Measurements from ENCODE around the gene TMEM271. TPM values are rescaled to one million over a fixed set of nuclear protein-coding genes. Genes with fewer than 3 reads are reported as not detected.

TMEM271 gene
- total RNA-seq, 1 donor from 2014 or later, result 0.25 TPM

DNA sequence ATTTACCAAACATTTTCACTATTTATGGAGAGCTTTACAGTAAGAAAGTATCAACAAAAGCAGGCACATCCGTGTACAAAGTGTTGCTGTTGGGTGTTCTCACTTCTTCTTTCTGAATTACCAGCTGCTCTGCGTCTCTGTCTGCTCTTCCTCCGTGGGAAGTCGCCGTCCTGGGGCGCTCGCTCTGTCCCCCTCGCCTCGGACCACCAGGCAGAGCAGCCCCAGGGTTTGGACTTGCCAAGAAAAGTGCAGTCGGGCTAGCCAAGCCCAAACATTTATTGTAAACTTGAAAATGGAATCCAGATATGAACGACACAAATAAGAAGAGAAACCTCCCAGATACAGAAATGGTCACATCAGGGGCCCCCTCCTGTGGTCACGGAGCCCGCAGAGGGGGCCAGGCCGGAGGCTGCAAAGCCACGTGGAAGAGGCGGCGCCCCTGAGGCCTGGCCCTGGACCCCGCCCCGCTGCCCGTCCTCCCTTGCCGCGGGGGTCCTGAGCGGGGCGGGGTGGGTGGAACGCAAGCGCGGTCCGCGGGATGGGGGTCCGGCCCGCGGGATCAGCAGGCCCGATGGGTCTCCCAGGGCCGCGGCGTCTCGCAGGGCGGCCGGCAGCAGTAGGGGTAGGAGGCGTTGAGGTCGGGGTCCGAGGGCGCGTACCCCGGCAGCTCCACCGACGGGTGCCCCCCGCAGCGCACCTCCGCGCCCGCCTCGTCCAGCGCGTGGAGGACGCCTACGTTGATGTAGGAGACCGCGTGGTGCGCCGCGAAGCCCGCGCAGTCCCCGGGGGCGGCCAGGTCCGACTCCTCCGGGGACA is 1.5 kb downstream of the TMEM271 start:
- intact Hi-C loops (cut with DNase I), result no loop called here

DNA sequence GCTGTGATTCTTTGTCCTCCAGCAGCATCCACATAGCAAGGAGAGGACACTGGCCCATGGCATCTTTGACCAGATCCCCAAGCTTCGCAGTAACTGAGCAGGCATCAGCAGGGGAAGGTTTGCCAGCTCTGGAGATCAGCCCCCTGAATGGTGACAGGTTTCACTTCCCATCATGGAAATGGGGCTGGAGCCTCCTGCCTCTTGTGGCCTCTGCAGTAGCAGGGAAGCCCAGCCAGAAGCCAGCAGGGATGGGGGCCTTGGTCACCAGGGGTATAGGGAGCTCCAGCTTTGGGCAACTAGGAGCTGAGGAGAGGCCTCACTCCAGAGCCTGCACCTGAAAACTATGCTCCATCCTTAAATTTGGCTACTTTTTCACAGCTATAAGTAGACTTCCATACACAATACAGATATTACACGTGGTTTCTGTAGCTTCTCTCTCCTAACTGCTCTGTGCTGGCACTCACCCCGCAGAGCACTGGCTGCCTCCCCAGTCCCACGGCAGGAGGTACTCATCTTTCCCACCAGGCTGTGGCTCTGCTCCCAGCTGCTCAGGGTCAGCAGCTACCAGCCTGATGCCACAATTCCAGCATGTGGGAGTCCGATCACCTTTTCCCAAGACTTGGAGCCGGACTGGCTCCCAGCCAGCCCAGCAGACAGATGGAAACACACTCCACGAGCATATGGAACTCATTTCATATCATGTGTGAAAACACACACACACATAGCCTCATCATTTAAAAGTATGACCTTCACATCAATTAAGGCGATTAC is 2.8 kb downstream of the TMEM271 start:
- no peak for DNase-seq (ENCODE audit: extremely low spot score in 2 of 2)
- H3K9me3 ChIP-seq, result no peaks in the 10 kb centered on the region
- intact Hi-C loops (cut with DNase I), result no loop called here
- TF ChIP-seq, protein P1, sequence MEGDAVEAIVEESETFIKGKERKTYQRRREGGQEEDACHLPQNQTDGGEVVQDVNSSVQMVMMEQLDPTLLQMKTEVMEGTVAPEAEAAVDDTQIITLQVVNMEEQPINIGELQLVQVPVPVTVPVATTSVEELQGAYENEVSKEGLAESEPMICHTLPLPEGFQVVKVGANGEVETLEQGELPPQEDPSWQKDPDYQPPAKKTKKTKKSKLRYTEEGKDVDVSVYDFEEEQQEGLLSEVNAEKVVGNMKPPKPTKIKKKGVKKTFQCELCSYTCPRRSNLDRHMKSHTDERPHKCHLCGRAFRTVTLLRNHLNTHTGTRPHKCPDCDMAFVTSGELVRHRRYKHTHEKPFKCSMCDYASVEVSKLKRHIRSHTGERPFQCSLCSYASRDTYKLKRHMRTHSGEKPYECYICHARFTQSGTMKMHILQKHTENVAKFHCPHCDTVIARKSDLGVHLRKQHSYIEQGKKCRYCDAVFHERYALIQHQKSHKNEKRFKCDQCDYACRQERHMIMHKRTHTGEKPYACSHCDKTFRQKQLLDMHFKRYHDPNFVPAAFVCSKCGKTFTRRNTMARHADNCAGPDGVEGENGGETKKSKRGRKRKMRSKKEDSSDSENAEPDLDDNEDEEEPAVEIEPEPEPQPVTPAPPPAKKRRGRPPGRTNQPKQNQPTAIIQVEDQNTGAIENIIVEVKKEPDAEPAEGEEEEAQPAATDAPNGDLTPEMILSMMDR (IDR thresholded peaks at IDR 0.05), result no peak
- TF ChIP-seq POLR2A (IDR thresholded peaks at IDR 0.05) (no peak), POLR2AphosphoS5 (IDR thresholded peaks at IDR 0.05; ENCODE audit: insufficient read depth in 1 of 2, low read depth in 1 of 2) (no peak)
- peaks cover 7% of the 10 kb centered on the region for H3K27me3 ChIP-seq
- H3K27ac ChIP-seq, result no peak overlapping the region
- H3K4me3 ChIP-seq, result no peak overlapping the region
- H3K4me1 ChIP-seq, result peaks cover 9% of the 10 kb centered on the region
- H3K36me3 ChIP-seq, result no peaks in the 10 kb centered on the region

More for the DNA sequence above, 1.5 kb downstream of the TMEM271 start:
- Histone ChIP-seq H3K36me3 (no peaks in the 10 kb centered on the region), H3K4me3 (no peak overlapping the region), H3K9me3 (no peaks in the 10 kb centered on the region), H3K27me3 (peaks cover 7% of the 10 kb centered on the region), H3K4me1 (peaks cover 9% of the 10 kb centered on the region), H3K27ac (no peak overlapping the region)
- no peak for TF ChIP-seq POLR2AphosphoS5 (IDR thresholded peaks at IDR 0.05; ENCODE audit: insufficient read depth in 1 of 2, low read depth in 1 of 2)
- TF ChIP-seq, protein P1 (IDR thresholded peaks at IDR 0.05), result no peak
- TF ChIP-seq POLR2A (IDR thresholded peaks at IDR 0.05), result no peak
- no peak for DNase-seq (ENCODE audit: extremely low spot score in 2 of 2)

DNA sequence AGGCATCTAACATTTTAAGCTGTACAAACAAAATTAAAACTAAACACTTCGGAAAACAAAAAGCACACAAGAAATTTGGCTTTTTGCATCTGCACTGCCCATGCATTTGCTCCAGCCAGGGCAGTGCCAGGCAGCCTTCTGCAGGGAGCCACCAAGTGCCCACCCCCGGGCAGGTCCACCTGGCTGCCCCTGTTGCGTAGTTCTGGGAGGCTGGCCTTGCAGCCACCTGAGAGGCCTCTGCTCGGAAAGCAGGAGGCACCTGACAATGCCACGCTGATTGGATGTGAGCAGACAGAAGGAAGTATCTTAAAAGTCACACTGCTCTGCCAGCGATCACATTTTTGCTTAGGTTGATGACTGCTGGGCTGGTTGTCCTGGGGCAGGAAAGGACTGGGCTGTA is 3.5 kb downstream of the TMEM271 start:
- H3K27ac ChIP-seq, result no peak overlapping the region
- H3K4me1 ChIP-seq, result peaks cover 5% of the 10 kb centered on the region
- no peaks in the 10 kb centered on the region for H3K36me3 ChIP-seq
- intact Hi-C loops (cut with DNase I), result no loop called here
- TF ChIP-seq POLR2AphosphoS5 (IDR thresholded peaks at IDR 0.05; ENCODE audit: insufficient read depth in 1 of 2, low read depth in 1 of 2) (no peak), POLR2A (IDR thresholded peaks at IDR 0.05) (no peak)
- TF ChIP-seq, protein P1 (IDR thresholded peaks at IDR 0.05), result no peak
- H3K4me3 ChIP-seq, result no peak overlapping the region
- H3K27me3 ChIP-seq, result peaks cover 7% of the 10 kb centered on the region
- no peak for DNase-seq (ENCODE audit: extremely low spot score in 2 of 2)
- no peaks in the 10 kb centered on the region for H3K9me3 ChIP-seq

DNA sequence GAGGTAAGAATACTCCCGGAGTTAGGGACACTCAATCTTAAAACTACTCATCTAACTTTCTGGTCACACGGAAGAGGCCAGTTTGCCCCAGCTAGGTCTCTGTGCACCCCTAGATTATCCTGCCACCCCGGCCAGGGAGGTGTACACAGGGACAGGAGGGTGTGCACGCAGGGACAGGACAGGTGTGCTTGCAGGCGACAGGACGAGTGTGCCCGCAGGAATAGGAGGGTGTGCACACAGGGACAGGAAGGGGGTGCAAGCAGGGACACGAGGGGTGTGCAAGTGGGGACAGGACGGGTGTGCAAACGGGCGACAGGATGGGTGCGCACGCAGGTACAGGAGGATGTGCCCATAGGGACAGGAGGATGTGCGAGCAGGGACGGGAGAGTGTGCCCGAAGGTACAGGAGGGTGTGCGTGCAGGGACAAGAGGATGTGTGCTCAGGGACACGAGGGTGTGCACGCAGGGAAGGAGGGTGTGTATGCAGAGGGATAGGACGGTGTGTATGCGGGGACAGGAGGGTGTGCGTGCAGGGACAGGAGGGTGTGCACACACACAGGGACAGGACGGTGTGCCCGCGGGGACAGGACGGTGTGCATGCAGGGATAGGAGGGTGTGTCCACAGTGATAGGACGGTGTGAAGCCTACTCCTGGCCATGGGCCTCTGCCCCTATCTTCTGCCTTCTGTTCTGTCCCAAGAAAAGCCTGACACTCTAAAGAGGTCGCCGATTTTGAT is 4.1 kb downstream of the TMEM271 start:
- no peaks in the 10 kb centered on the region for H3K4me1 ChIP-seq
- no peak overlapping the region for H3K27ac ChIP-seq
- no peaks in the 10 kb centered on the region for H3K9me3 ChIP-seq
- no peaks in the 10 kb centered on the region for H3K36me3 ChIP-seq
- peaks cover 7% of the 10 kb centered on the region for H3K27me3 ChIP-seq
- intact Hi-C loops (cut with DNase I), result no loop called here
- DNase-seq (ENCODE audit: extremely low spot score in 2 of 2), result no peak
- TF ChIP-seq, protein P1 (IDR thresholded peaks at IDR 0.05), result no peak
- TF ChIP-seq POLR2A (IDR thresholded peaks at IDR 0.05), result no peak
- TF ChIP-seq POLR2AphosphoS5 (IDR thresholded peaks at IDR 0.05; ENCODE audit: insufficient read depth in 1 of 2, low read depth in 1 of 2), result no peak
- no peak overlapping the region for H3K4me3 ChIP-seq
